GM12874 (cell line): ENCODE data around the gene MSLN.
A peak's percentile ranks its signal among the peaks of the same experiment; 100 is the strongest.

Experiments
- CTCF ChIP-seq: IDR thresholded peaks from 2 replicates; pipeline ENCODE4 v1.5.1; 2011; ENCODE audit warnings: low read depth, mild to moderate bottlenecking, control low read depth, low read length, moderate library complexity; ENCODE audit not compliant: insufficient read depth

The MSLN gene

GRCh38 chr16:715477-716199, 44.9 kb upstream of the MSLN start:
- peak; percentile 13; the same call in 1 of the 2 replicates for TF ChIP-seq CTCF

- no peak for TF ChIP-seq CTCF
These were observed 44.4 kb upstream of the MSLN start for GRCh38 chr16:716200-716568.

- TF ChIP-seq CTCF = no peak
These were observed 43.7 kb upstream of the MSLN start for GRCh38 chr16:716768-717325.

- TF ChIP-seq CTCF = no peak
These were observed 42.9 kb upstream of the MSLN start for GRCh38 chr16:717450-718245.

- no peak for TF ChIP-seq CTCF
These were observed 42.1 kb upstream of the MSLN start for GRCh38 chr16:718389-718788.

GRCh38 chr16:718922-719321, 41.6 kb upstream of the MSLN start:
- no peak for TF ChIP-seq CTCF

GRCh38 chr16:719815-720446, 40.6 kb upstream of the MSLN start:
- peak; percentile 22; the same call in 1 of the 2 replicates for TF ChIP-seq CTCF
